Trophoblast cell (in vitro differentiated cells and primary cell): ENCODE data around the gene SAMD4B.
A peak's percentile ranks its signal among the peaks of the same experiment; 100 is the strongest.

Source experiments
- DNase-seq, 2 donors: peaks; one replicate each; pipeline ENCODE4 v3.0.0-alpha.2; 2016
- H2AFZ ChIP-seq: 2 replicates; pipeline ENCODE4 v1.6.1; 2013; ENCODE audit warnings: low read length, moderate library complexity, mild to moderate bottlenecking; ENCODE audit not compliant: insufficient read depth, poor library complexity
- H2AK5ac ChIP-seq: 2 replicates; pipeline ENCODE4 v1.6.1; 2013; ENCODE audit warnings: mild to moderate bottlenecking, low read length
- H2BK120ac ChIP-seq: 2 replicates; pipeline ENCODE4 v1.6.1; 2013; ENCODE audit warnings: low read length, mild to moderate bottlenecking, moderate library complexity; ENCODE audit not compliant: insufficient read depth, poor library complexity
- H2BK12ac ChIP-seq: 2 replicates; pipeline ENCODE4 v1.6.1; 2013; ENCODE audit warnings: mild to moderate bottlenecking, low read length, moderate library complexity
- H2BK5ac ChIP-seq: 2 replicates; pipeline ENCODE4 v1.6.1; 2013; ENCODE audit warnings: low read length, low read depth, moderate library complexity, mild to moderate bottlenecking; ENCODE audit not compliant: poor library complexity
- H3K14ac ChIP-seq: 2 replicates; pipeline ENCODE4 v1.6.1; 2013; ENCODE audit warnings: mild to moderate bottlenecking, low read length
- H3K18ac ChIP-seq: 2 replicates; pipeline ENCODE4 v1.6.1; 2013; ENCODE audit warnings: mild to moderate bottlenecking, low read length
- H3K23ac ChIP-seq: 2 replicates; pipeline ENCODE4 v1.6.1; 2013; ENCODE audit warnings: low read length
- H3K27ac ChIP-seq: 2 replicates; pipeline ENCODE4 v1.5.1; 2013; ENCODE audit warnings: low read depth, mild to moderate bottlenecking, inconsistent platforms, low read length, moderate library complexity
- H3K27me3 ChIP-seq: 2 replicates; pipeline ENCODE4 v1.6.1; 2013; ENCODE audit warnings: inconsistent platforms, mild to moderate bottlenecking, low read length, moderate library complexity; ENCODE audit not compliant: insufficient read depth
- H3K36me3 ChIP-seq, 2 experiments: 1 replicate in 1 of 2; 2 replicates in 1 of 2; pipeline ENCODE4 v1.6.1; 2013; ENCODE audit warnings: low read length in 2 of 2, mild to moderate bottlenecking in 2 of 2, moderate library complexity in 1 of 2; ENCODE audit not compliant: insufficient read depth in 2 of 2, control insufficient read depth in 1 of 2
- H3K4ac ChIP-seq: 2 replicates; pipeline ENCODE4 v1.6.1; 2013; ENCODE audit warnings: low read depth, mild to moderate bottlenecking, low read length, moderate library complexity
- H3K4me1 ChIP-seq, 2 experiments: 1 replicate in 1 of 2; 2 replicates in 1 of 2; pipeline ENCODE4 v1.6.1; 2013; ENCODE audit warnings: low read length in 2 of 2, mild to moderate bottlenecking in 2 of 2, moderate library complexity in 1 of 2; ENCODE audit not compliant: insufficient read depth in 2 of 2, control insufficient read depth in 1 of 2
- H3K4me2 ChIP-seq: 2 replicates; pipeline ENCODE4 v1.6.1; 2013; ENCODE audit warnings: inconsistent platforms, mild to moderate bottlenecking, low read length, moderate library complexity
- H3K4me3 ChIP-seq: 2 replicates; pipeline ENCODE4 v1.5.1; 2013; ENCODE audit warnings: mild to moderate bottlenecking, low read depth, low read length, inconsistent platforms
- H3K79me1 ChIP-seq: one replicate; pipeline ENCODE4 v1.6.1; 2013; ENCODE audit warnings: low read length
- H3K79me2 ChIP-seq: 2 replicates; pipeline ENCODE4 v1.6.1; 2013; ENCODE audit warnings: low read length, mild to moderate bottlenecking; ENCODE audit not compliant: control insufficient read depth, insufficient read depth, poor library complexity
- H3K9ac ChIP-seq: 2 replicates; pipeline ENCODE4 v1.6.1; 2013; ENCODE audit warnings: mild to moderate bottlenecking, low read length
- H3K9me3 ChIP-seq: 2 replicates; pipeline ENCODE4 v1.6.1; 2013; ENCODE audit warnings: low read depth, mild to moderate bottlenecking, control low read depth, inconsistent platforms, low read length; ENCODE audit not compliant: insufficient read depth
- H4K12ac ChIP-seq: 2 replicates; pipeline ENCODE4 v1.6.1; 2013; ENCODE audit warnings: low read depth, mild to moderate bottlenecking, low read length, moderate library complexity
- H4K8ac ChIP-seq: 2 replicates; pipeline ENCODE4 v1.6.1; 2013; ENCODE audit warnings: low read depth, mild to moderate bottlenecking, low read length, moderate library complexity
- H4K91ac ChIP-seq: one replicate; pipeline ENCODE4 v1.6.1; 2013; ENCODE audit warnings: low read depth, mild to moderate bottlenecking, low read length, moderate library complexity
- WGBS: extraction: QIAGEN DNeasy Blood & Tissue Kit; methylation state at CpG from one replicate; pipeline ENCODE4 v1.1.7; 2013; ENCODE audit warnings: missing lambda C conversion rate; ENCODE audit not compliant: insufficient read length, insufficient coverage; ENCODE audit errors: extremely low coverage; 5-methylcytosine and 5-hydroxymethylcytosine counted together

Gene SAMD4B

GRCh38 chr19:39319098-39319891 is 22.9 kb upstream of the SAMD4B start:
- Histone ChIP-seq H3K4ac (no peak overlapping the region), H3K18ac (no peak overlapping the region), H3K23ac (peak overlapping the region; percentile 78), H3K9me3 (peaks cover 6% of the 10 kb centered on the region), H4K12ac (no peak overlapping the region), H3K36me3 (no peaks in the 10 kb centered on the region), H2BK120ac (no peak overlapping the region), H3K14ac (no peak overlapping the region), H3K4me2 (no peak overlapping the region), H3K4me1 (peaks cover 6% of the 10 kb centered on the region in 2 experiments), H3K27me3 (peaks cover 23% of the 10 kb centered on the region), H3K27ac (no peak overlapping the region), H3K79me2 (no peaks in the 10 kb centered on the region), H4K8ac (no peak overlapping the region), H2AFZ (no peak overlapping the region), H2BK12ac (no peak overlapping the region), H2BK5ac (no peak overlapping the region), H3K79me1 (no peaks in the 10 kb centered on the region), H4K91ac (no peak overlapping the region), H2AK5ac (no peak overlapping the region), H3K4me3 (no peak overlapping the region), H3K9ac (no peak overlapping the region)
- WGBS = no CpG with 5 or more reads among the region's 5 CpGs
- DNase-seq = no peak

GRCh38 chr19:39319892-39320248 is 22.4 kb upstream of the SAMD4B start:
- H2AK5ac ChIP-seq = no peak overlapping the region
- H2AFZ ChIP-seq = peak overlapping the region; percentile 11
- no peak overlapping the region for H3K4ac ChIP-seq
- H3K4me1 ChIP-seq = peaks cover 6% of the 10 kb centered on the region in 2 experiments
- H4K12ac ChIP-seq = no peak overlapping the region
- no peaks in the 10 kb centered on the region for H3K79me2 ChIP-seq
- H3K23ac ChIP-seq = no peak overlapping the region
- no peak overlapping the region for H2BK120ac ChIP-seq
- DNase-seq = no peak
- no peak overlapping the region for H2BK5ac ChIP-seq
- H3K9ac ChIP-seq = no peak overlapping the region
- peak overlapping the region; percentile 69 for H3K4me3 ChIP-seq
- H3K14ac ChIP-seq = no peak overlapping the region
- H3K36me3 ChIP-seq = no peaks in the 10 kb centered on the region
- peak overlapping the region; percentile 42 for H4K8ac ChIP-seq
- H3K27ac ChIP-seq = no peak overlapping the region
- peak overlapping the region; percentile 100 for H3K4me2 ChIP-seq
- no peaks in the 10 kb centered on the region for H3K79me1 ChIP-seq
- no CpG with 5 or more reads among the region's 16 CpGs for WGBS
- no peak overlapping the region for H2BK12ac ChIP-seq
- H3K18ac ChIP-seq = no peak overlapping the region
- H3K27me3 ChIP-seq = peaks cover 23% of the 10 kb centered on the region
- H3K9me3 ChIP-seq = peaks cover 6% of the 10 kb centered on the region
- no peak overlapping the region for H4K91ac ChIP-seq

GRCh38 chr19:39321117-39321831 is 20.9 kb upstream of the SAMD4B start:
- H4K91ac ChIP-seq = no peak overlapping the region
- no peak overlapping the region for H2AK5ac ChIP-seq
- H3K18ac ChIP-seq = no peak overlapping the region
- no peak overlapping the region for H3K14ac ChIP-seq
- no peak overlapping the region for H2BK5ac ChIP-seq
- H3K27ac ChIP-seq = no peak overlapping the region
- H3K9me3 ChIP-seq = peaks cover 6% of the 10 kb centered on the region
- no peak overlapping the region for H2AFZ ChIP-seq
- no peak overlapping the region for H4K12ac ChIP-seq
- H4K8ac ChIP-seq = no peak overlapping the region
- no peak overlapping the region for H2BK12ac ChIP-seq
- no peak for DNase-seq
- H3K23ac ChIP-seq = no peak overlapping the region
- H3K36me3 ChIP-seq = no peaks in the 10 kb centered on the region
- H3K9ac ChIP-seq = no peak overlapping the region
- H3K4me1 ChIP-seq = peaks cover 6% of the 10 kb centered on the region in 2 experiments
- no peaks in the 10 kb centered on the region for H3K79me1 ChIP-seq
- no peak overlapping the region for H3K4ac ChIP-seq
- H2BK120ac ChIP-seq = no peak overlapping the region
- no CpG with 5 or more reads among the region's 10 CpGs for WGBS
- H3K27me3 ChIP-seq = peaks cover 23% of the 10 kb centered on the region
- H3K79me2 ChIP-seq = no peaks in the 10 kb centered on the region
- H3K4me2 ChIP-seq = no peak overlapping the region
- no peak overlapping the region for H3K4me3 ChIP-seq

- Histone ChIP-seq H2BK12ac (no peak overlapping the region), H4K12ac (no peak overlapping the region), H3K18ac (no peak overlapping the region)
Observed at GRCh38 chr19:39321832-39322176, 20.4 kb upstream of the SAMD4B start.

More at GRCh38 chr19:39321832-39322176, 20.4 kb upstream of the SAMD4B start:
- no peak overlapping the region for H3K27ac ChIP-seq
- H3K4me2 ChIP-seq = no peak overlapping the region
- no peak for DNase-seq
- no peak overlapping the region for H4K91ac ChIP-seq
- H2BK120ac ChIP-seq = no peak overlapping the region
- no peak overlapping the region for H3K23ac ChIP-seq
- no peaks in the 10 kb centered on the region for H3K36me3 ChIP-seq
- H2BK5ac ChIP-seq = no peak overlapping the region
- H4K8ac ChIP-seq = no peak overlapping the region
- no peaks in the 10 kb centered on the region for H3K79me1 ChIP-seq
- no peak overlapping the region for H3K4ac ChIP-seq
- H3K4me1 ChIP-seq = peaks cover 6% of the 10 kb centered on the region in 2 experiments
- no peak overlapping the region for H3K4me3 ChIP-seq
- H2AK5ac ChIP-seq = no peak overlapping the region
- H3K14ac ChIP-seq = no peak overlapping the region
- H2AFZ ChIP-seq = no peak overlapping the region
- no peaks in the 10 kb centered on the region for H3K79me2 ChIP-seq
- H3K27me3 ChIP-seq = peaks cover 23% of the 10 kb centered on the region
- no peak overlapping the region for H3K9ac ChIP-seq
- H3K9me3 ChIP-seq = peaks cover 6% of the 10 kb centered on the region
